PC-3 (cell line): Measurements from ENCODE around the gene FAM13A. TPM values are rescaled to one million over a fixed set of nuclear protein-coding genes. Genes with fewer than 3 reads are reported as not detected.

ENCODE experiments used
- ATAC-seq: fragments of 200-7000 bp; cut with Tn5 transposase; 2 replicates; pipeline ENCODE4 v1.9.1; 2020; ENCODE audit warnings: mild to moderate bottlenecking, moderate library complexity
- BruUV-seq: library from RNA; stranded (reverse); fragments of 400-500 nt; replicated peaks from 2 replicates; lab custom pipeline; 2021; lab: Mats Ljungman, UMichigan
- CTCF ChIA-PET: fragments of 300-600 bp; sonication (Branson Sonifier 250); formaldehyde crosslinking; loops from one replicate; lab custom pipeline; 2022; ENCODE audit warnings: antibody characterized with exemption; lab: Charles Lee
- POLR2A ChIA-PET: fragments of 300-600 bp; sonication (Branson Sonifier 250); formaldehyde crosslinking; loops from one replicate; lab custom pipeline; 2022; ENCODE audit warnings: antibody characterized with exemption; ENCODE audit not compliant: unreplicated experiment; lab: Charles Lee
- DNase-seq: peaks from one replicate; pipeline ENCODE4 v3.0.0-alpha.2; 2015
- H2AFZ ChIP-seq: fragments of 300-600 bp; sonication (generic); 2 replicates; pipeline ENCODE4 v1.6.0; 2016; ENCODE audit warnings: antibody characterized with exemption, low read length
- H3F3A ChIP-seq: fragments of 300-600 bp; sonication (generic); one replicate; pipeline ENCODE4 v1.6.0; 2017; ENCODE audit warnings: antibody characterized with exemption, low read length, control low read depth, mild to moderate bottlenecking; ENCODE audit not compliant: unreplicated experiment
- H3K27ac ChIP-seq: fragments of 300-600 bp; sonication (generic); 2 replicates; pipeline ENCODE4 v1.5.1; 2016; ENCODE audit warnings: mild to moderate bottlenecking, low read length
- H3K27me3 ChIP-seq: fragments of 300-600 bp; sonication (generic); 2 replicates; pipeline ENCODE4 v1.6.1; 2016; ENCODE audit warnings: low read length, mixed read lengths
- H3K36me3 ChIP-seq: fragments of 300-600 bp; sonication (generic); 2 replicates; pipeline ENCODE4 v1.6.1; 2016; ENCODE audit warnings: low read depth, mixed run types, low read length, mixed read lengths
- H3K4me1 ChIP-seq: fragments of 300-600 bp; sonication (generic); 2 replicates; pipeline ENCODE4 v1.5.1; 2016; ENCODE audit warnings: low read length; ENCODE audit not compliant: insufficient read depth
- H3K4me2 ChIP-seq: fragments of 300-600 bp; sonication (generic); 2 replicates; pipeline ENCODE4 v1.6.0; 2016; ENCODE audit warnings: low read length
- H3K4me3 ChIP-seq: fragments of 300-600 bp; sonication (generic); 2 replicates; pipeline ENCODE4 v1.5.1; 2016; ENCODE audit warnings: mild to moderate bottlenecking, low read length, mixed read lengths
- H3K79me2 ChIP-seq: fragments of 300-600 bp; sonication (generic); 2 replicates; pipeline ENCODE4 v1.6.1; 2017; ENCODE audit warnings: low read length, mixed read lengths
- H3K9ac ChIP-seq: fragments of 300-600 bp; sonication (generic); 2 replicates; pipeline ENCODE4 v1.6.0; 2016; ENCODE audit warnings: mild to moderate bottlenecking, low read length
- H3K9me2 ChIP-seq: fragments of 300-600 bp; sonication (generic); replicated peaks from 2 replicates; pipeline ENCODE4 v1.6.1; 2016; ENCODE audit warnings: mixed run types, low read length, mixed read lengths
- H3K9me3 ChIP-seq: fragments of 300-600 bp; sonication (generic); 2 replicates; pipeline ENCODE4 v1.6.1; 2016; ENCODE audit warnings: low read length, mixed read lengths
- H4K20me1 ChIP-seq: fragments of 300-600 bp; sonication (generic); 2 replicates; pipeline ENCODE4 v1.6.1; 2016; ENCODE audit warnings: low read length, mixed read lengths
- EZH2 ChIP-seq: fragments of 300-600 bp; sonication (generic); IDR thresholded peaks from one replicate; pipeline ENCODE4 v1.6.1; 2017; ENCODE audit warnings: antibody characterized with exemption, mild to moderate bottlenecking, low read length; ENCODE audit not compliant: unreplicated experiment
- EZH2phosphoT487 ChIP-seq: fragments of 300-600 bp; sonication (generic); IDR thresholded peaks from 2 replicates; pipeline ENCODE4 v1.6.1; 2018; ENCODE audit warnings: mild to moderate bottlenecking, antibody characterized with exemption, low read length, borderline replicate concordance
- intact Hi-C: fragments of 100-400 bp; cut with micrococcal nuclease; formaldehyde crosslinking; loops from 2 replicates; pipeline ENCODE4 v1.9.0; 2023
- total RNA-seq: library from RNA; depleted of rRNA; stranded (reverse); fragments of >200 nt; gene quantifications from 2 replicates; pipeline ENCODE4 v1.2.3, GENCODE V29; 2014
- TF ChIP-seq, protein P1 (sequence below): fragments of 300-600 bp; sonication (generic); conservative IDR thresholded peaks from 2 replicates; pipeline ENCODE4 v1.5.1; 2017; ENCODE audit warnings: antibody characterized with exemption, low read depth, mild to moderate bottlenecking, low read length

The FAM13A gene
- total RNA-seq, 1 experiment from 2014 or later, result 8.6 TPM

DNA sequence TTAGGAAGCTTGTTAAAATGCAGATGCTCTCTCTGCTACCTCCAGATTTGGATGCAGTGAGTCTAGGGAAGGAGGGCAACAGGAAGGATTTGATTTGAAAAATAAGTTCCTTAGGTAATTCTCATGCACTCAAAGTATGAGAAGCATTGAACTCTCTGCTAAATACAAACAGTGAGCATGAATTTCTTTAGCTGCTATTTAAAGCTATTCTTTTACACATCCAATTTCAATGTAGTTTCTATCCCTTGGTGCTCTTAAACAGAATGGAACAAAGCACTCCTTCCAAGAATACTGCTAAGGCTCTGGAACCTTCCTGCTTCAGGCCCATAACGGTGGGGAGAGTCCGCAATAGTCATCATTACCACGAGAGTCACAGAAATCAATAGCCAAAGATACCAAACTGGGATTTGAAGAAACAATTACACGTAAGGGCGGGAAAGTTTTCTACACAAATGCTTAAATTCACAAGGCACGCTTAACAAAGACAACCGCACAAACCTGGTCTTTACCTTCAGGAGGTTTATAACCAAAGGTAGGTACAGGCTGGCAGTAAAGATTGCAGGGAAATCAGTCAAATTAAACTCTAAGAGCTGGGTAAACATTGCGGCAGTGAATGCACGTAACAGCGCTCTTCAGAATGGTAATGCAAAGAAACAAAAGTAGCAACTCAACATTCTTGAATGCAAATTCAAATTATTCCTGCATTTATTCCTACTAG lies 236.1 kb downstream of the FAM13A start:
- Histone ChIP-seq H3K9me3 (no peaks in the 10 kb centered on the region), H3K9ac (peak overlapping the region; percentile 78), H3K4me1 (peaks cover 43% of the 10 kb centered on the region), H3K36me3 (no peaks in the 10 kb centered on the region), H3K9me2 (no peaks in the 10 kb centered on the region), H4K20me1 (no peaks in the 10 kb centered on the region), H3K79me2 (peaks cover 32% of the 10 kb centered on the region), H3K27me3 (no peaks in the 10 kb centered on the region), H3K4me2 (peak overlapping the region; percentile 86), H3F3A (no peaks in the 10 kb centered on the region), H2AFZ (peak overlapping the region; percentile 59), H3K27ac (no peak overlapping the region), H3K4me3 (peak overlapping the region; percentile 72)
- ChIA-PET CTCF (interaction anchor here (0.5 to 0.7 kb wide), 3 partner anchors 9 to 401 kb away, joined by 3 to 6 read pairs (median 3); no protein-coding TSS in a partner anchor), POLR2A (no interaction called here)
- no TSS peak for BruUV-seq
- DNase-seq, result peak; percentile 27
- no peak for ATAC-seq
- TF ChIP-seq, protein P1, sequence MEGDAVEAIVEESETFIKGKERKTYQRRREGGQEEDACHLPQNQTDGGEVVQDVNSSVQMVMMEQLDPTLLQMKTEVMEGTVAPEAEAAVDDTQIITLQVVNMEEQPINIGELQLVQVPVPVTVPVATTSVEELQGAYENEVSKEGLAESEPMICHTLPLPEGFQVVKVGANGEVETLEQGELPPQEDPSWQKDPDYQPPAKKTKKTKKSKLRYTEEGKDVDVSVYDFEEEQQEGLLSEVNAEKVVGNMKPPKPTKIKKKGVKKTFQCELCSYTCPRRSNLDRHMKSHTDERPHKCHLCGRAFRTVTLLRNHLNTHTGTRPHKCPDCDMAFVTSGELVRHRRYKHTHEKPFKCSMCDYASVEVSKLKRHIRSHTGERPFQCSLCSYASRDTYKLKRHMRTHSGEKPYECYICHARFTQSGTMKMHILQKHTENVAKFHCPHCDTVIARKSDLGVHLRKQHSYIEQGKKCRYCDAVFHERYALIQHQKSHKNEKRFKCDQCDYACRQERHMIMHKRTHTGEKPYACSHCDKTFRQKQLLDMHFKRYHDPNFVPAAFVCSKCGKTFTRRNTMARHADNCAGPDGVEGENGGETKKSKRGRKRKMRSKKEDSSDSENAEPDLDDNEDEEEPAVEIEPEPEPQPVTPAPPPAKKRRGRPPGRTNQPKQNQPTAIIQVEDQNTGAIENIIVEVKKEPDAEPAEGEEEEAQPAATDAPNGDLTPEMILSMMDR, result no peak
- no peak for TF ChIP-seq EZH2phosphoT487
- TF ChIP-seq EZH2, result no peak
- intact Hi-C loops, result loop anchor here (5.0 kb wide), 1 partner anchor 291 kb away; the partner anchor contains the start of gene TIGD2

DNA sequence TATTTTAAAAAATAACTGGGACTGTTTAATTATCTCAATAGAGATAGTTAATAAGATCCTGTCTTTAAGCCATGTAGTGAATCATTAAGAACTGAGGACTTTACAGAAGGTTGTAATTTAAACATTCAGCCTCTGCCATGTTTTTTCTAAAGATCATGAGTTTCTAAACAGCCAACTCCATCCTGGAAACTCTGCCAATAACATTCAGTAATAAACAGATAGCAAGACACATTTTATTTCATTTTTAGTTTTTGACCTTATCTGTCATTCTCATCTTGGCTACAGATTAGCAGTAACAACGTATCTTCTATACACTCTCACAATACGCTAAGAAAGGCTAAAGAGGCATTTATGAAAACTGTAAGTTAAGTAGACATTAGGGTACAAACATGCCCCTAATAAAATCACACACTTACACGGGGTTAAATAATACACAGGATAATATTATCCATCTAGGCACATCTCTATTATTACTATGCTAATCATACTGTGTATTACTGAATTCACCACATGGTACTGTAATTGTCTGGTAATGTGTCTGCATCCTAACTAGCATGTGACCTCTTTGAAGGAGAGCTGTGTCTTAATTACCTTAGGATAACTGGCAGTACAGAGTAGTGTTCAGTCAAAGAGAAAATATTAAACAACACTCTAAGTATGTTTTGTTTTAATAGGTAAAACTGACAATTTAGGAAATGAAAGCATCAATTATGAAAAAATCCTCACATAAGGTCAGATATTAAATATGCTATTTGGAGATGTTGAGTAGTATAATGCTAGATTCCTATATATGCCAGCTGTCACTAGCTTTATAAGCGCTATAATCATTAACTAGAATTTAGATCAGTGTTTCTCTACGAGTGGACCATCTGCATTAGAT lies 236.9 kb downstream of the FAM13A start:
- Histone ChIP-seq H3K27ac (no peak overlapping the region), H3F3A (no peaks in the 10 kb centered on the region), H3K4me1 (peaks cover 43% of the 10 kb centered on the region), H3K79me2 (peaks cover 32% of the 10 kb centered on the region), H4K20me1 (no peaks in the 10 kb centered on the region), H3K9me2 (no peaks in the 10 kb centered on the region), H3K4me2 (peak overlapping the region; percentile 86), H2AFZ (no peak overlapping the region), H3K27me3 (no peaks in the 10 kb centered on the region), H3K36me3 (no peaks in the 10 kb centered on the region), H3K9ac (peak overlapping the region; percentile 78; the same call in 1 of the 2 replicates), H3K9me3 (no peaks in the 10 kb centered on the region), H3K4me3 (peak overlapping the region; percentile 72)
- POLR2A ChIA-PET, result no interaction called here
- intact Hi-C loops, result loop anchor here (2.0 to 10.0 kb wide), 3 partner anchors 71 to 295 kb away; partner anchors contain the start of genes PYURF and TIGD2
- no peak for DNase-seq
- TF ChIP-seq EZH2, result no peak
- TF ChIP-seq, protein P1, result no peak
- TF ChIP-seq EZH2phosphoT487, result no peak
- CTCF ChIA-PET, result interaction anchor here (0.5 kb wide), 1 partner anchor 113 kb away, joined by 5 read pairs; no protein-coding TSS in a partner anchor
- ATAC-seq, result no peak
- no TSS peak for BruUV-seq
